Retinal pigment epithelial cell (primary cell): ENCODE measurements around the gene STAB2.

Source experiments
- DNase-seq: peaks from one replicate; pipeline ENCODE4 v3.0.0-alpha.2; 2010; ENCODE audit warnings: low read depth
- H3K4me3 ChIP-seq: 2 replicates; pipeline ENCODE4 v1.5.1; 2011; ENCODE audit warnings: mild to moderate bottlenecking, low read length, control low read depth, moderate library complexity
- TF ChIP-seq, protein P1 (sequence below): conservative IDR thresholded peaks from 2 replicates; pipeline ENCODE4 v1.5.1; 2011; ENCODE audit warnings: low read depth, low read length, control low read depth, inconsistent platforms

Gene STAB2

DNA sequence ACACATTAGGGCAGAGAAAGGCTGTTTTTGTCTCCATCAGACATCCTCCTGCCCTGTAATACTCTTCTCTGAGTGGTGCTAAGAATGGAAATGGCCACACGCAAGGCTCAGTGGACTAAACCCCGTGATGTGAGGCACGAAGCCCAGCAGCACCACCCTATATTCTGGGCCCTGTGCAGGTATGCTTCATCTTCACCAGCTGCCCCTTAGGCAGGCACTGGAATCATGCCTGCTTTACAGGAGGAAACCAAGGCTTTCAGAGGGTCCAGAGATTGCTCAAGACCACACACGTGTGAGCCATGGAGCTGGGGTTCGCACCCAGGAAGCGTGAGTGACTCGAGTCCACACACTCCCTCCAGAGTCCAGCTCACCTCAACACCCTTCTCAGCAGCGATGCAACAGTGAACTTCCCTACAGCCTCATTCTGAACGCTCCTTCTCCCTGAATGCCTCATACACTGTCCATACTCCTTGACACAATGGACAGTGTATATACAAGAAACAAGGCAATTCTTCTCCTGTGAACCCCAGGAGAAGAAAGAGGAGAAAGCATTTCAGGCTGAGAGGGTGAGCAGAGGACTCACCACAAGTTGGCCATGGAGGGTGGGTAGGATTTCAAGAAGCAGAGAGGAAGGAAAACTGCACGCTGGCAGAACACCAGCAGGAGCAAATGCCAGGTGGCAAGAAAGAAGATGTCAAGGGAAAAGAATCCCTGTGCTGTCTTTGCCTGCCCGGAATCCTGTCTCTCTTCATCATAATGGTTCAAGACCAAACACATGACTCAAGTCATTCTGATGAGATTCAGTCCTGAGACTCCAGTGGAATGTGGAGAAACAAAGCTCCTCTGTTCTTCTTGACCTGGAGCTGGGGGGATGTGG lies 214.9 kb downstream of the STAB2 start:
- peak; percentile 79 for DNase-seq
- no peak overlapping the region for H3K4me3 ChIP-seq
- TF ChIP-seq, protein P1, sequence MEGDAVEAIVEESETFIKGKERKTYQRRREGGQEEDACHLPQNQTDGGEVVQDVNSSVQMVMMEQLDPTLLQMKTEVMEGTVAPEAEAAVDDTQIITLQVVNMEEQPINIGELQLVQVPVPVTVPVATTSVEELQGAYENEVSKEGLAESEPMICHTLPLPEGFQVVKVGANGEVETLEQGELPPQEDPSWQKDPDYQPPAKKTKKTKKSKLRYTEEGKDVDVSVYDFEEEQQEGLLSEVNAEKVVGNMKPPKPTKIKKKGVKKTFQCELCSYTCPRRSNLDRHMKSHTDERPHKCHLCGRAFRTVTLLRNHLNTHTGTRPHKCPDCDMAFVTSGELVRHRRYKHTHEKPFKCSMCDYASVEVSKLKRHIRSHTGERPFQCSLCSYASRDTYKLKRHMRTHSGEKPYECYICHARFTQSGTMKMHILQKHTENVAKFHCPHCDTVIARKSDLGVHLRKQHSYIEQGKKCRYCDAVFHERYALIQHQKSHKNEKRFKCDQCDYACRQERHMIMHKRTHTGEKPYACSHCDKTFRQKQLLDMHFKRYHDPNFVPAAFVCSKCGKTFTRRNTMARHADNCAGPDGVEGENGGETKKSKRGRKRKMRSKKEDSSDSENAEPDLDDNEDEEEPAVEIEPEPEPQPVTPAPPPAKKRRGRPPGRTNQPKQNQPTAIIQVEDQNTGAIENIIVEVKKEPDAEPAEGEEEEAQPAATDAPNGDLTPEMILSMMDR, result no peak

DNA sequence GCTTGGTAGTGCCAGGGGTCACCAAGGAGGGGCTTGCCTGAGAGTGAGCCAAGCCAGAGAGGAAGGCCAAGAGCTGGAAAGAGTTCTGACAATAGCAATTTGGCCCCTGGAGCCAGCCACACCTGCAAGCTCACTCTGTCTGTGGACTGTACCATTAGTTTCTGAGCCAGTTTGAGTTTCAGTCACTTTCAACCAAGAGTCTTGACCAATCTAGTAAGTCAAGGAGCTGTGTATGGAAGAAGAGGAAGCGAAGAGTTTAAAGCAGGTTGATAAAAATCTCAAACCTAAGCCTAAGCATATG lies 215.5 kb downstream of the STAB2 start:
- TF ChIP-seq, protein P1, result no peak
- no peak for DNase-seq
- H3K4me3 ChIP-seq, result no peak overlapping the region

DNA sequence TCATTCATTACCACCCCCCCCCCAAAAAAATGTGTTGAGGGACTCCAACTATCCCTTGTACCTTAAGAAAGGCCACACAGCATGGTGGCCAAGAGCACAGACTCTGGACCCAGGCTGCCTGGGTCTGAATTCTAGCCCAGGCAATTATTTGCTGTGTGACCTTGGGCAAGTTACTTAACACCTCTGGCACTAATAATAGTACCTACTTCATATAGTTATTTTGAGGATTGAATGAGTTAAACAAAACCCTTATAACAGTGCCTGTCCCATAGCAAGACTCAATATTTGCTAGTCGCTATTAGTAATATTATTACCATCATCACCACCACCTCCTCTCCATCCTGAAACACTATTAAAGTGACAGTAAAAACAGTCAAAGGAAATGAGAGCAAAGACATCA lies 216.8 kb downstream of the STAB2 start:
- no peak overlapping the region for H3K4me3 ChIP-seq
- TF ChIP-seq, protein P1, result no peak
- DNase-seq, result no peak

DNA sequence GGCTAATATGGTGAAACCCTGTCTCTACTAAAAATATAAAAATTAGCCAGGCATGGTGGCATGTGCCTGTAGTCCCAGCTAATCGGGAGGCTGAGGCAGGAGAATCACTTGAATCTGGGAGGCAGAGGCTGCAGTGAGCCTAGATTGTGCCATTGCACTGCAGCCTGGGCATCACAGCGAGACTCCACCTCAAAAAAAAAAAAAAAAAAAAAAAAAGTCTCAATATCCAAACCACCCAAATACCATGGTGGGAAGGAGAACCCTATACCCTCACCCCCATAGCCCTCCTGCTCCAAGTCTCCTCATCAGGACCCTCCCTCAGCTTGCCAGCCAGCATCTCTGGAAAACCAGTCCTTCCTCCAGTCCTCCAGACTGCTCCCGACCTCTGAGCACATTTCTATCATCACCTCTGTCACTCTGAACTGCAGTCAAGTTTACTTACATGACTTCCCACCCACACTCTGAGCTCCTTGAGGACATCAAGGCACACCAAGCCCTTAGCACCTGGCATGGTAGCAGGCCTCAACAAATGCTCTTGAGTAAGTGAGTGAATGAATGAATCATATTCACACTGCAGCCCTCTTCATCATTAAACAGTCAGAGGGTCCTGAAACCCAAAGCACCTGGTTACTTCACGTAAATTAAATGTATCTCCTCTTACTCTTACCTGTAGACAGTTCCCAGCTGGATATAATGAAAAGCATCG lies 218.7 kb downstream of the STAB2 start:
- H3K4me3 ChIP-seq, result no peak overlapping the region
- no peak for DNase-seq
- TF ChIP-seq, protein P1, result no peak

DNA sequence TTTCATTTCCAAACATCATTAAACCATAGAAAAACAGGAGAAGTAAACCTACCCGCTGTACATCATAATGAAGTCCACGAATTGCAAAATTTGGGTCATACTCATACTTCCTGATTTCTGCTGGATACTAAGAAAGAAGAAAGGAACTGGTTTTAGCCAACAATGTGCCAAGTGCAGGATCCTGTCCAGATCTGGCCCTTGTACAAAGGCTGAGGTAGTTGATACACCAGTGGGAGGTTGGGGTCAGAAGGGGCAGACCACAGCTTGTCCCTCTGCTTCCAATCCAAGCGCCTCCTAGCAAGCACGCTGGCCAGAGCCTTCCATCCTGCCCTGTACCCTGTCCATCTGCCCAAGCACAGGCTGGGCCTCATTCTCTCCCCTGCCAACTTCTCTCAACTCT lies 219.7 kb downstream of the STAB2 start:
- TF ChIP-seq, protein P1, result no peak
- no peak for DNase-seq
- H3K4me3 ChIP-seq, result no peak overlapping the region

DNA sequence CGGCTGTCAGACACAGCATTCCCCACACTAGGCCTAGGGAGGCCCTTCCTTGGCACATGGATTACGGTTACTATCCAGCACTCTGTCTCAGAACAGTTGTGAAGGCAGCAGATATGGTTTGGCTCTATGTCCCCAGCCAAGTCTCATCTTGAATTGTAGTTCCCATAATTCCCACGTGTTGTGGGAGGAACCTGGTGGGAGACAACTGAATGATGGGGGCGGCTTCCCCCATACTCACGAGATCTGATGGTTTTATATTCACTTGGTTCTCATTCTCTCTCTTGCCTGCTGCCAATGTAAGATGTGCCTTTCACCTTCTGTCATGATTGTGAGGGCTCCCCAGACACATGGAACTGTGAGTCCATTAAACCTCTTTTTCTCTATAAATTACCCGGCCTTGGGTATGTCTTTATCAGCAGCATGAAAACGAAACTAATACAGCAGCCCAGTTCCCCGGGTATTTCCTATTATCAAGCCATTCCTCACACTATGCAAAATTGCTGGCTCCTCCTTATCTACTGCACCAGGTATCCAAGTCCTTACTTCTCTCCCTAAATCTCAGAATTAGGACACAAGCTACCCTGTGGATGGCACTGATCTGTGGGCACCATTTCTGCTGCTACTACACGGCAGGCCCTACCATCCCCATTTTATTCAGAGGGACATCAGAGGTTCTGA lies 220.6 kb downstream of the STAB2 start:
- DNase-seq, result no peak
- TF ChIP-seq, protein P1, result no peak
- no peak overlapping the region for H3K4me3 ChIP-seq
